PFSK-1 (cell line): ENCODE measurements around the gene COMT.

Experiments used
- POLR2AphosphoS5 ChIP-seq: IDR thresholded peaks from 2 replicates; pipeline ENCODE4 v1.6.1; 2012; ENCODE audit warnings: low read depth, mild to moderate bottlenecking, control low read depth, low read length, moderate library complexity
- TAF1 ChIP-seq: IDR thresholded peaks from 2 replicates; pipeline ENCODE4 v1.6.1; 2012; ENCODE audit warnings: low read length, control low read depth, borderline replicate concordance; ENCODE audit not compliant: insufficient read depth

- TF ChIP-seq TAF1 (no peak), POLR2AphosphoS5 (no peak)
Observed at GRCh38 chr22:19892257-19892879, 49.2 kb upstream of the COMT start.
